ENCODE data around the gene R3HDM2.

DNA sequence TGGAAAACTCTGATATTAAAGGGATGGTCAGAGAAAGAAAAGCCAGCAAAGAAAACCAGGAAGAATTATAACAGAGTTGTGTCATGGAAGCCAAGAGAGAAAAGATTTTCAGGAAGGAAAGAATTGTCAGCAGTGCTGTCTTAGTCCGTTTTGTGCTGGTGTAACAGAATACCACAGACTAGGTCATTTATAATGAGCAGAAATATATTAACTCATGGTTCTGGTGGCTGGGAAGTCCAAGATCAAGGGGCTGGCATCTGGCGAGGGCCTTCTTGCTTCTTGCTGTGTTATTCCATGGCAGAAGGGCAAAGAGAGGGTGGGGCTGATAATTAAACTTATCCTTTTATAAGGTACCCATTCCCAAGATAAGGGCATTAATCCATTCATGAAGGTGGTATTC is 17.8 kb upstream of the R3HDM2 start:
- no peak for TF ChIP-seq POLR2A (IDR thresholded peaks at IDR 0.05)
- TF ChIP-seq, protein P1, sequence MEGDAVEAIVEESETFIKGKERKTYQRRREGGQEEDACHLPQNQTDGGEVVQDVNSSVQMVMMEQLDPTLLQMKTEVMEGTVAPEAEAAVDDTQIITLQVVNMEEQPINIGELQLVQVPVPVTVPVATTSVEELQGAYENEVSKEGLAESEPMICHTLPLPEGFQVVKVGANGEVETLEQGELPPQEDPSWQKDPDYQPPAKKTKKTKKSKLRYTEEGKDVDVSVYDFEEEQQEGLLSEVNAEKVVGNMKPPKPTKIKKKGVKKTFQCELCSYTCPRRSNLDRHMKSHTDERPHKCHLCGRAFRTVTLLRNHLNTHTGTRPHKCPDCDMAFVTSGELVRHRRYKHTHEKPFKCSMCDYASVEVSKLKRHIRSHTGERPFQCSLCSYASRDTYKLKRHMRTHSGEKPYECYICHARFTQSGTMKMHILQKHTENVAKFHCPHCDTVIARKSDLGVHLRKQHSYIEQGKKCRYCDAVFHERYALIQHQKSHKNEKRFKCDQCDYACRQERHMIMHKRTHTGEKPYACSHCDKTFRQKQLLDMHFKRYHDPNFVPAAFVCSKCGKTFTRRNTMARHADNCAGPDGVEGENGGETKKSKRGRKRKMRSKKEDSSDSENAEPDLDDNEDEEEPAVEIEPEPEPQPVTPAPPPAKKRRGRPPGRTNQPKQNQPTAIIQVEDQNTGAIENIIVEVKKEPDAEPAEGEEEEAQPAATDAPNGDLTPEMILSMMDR (IDR thresholded peaks at IDR 0.05): no peak
